HG02798 (cell line): Measurements from ENCODE around the gene KCNG1.

Source experiments
- ATAC-seq: cut with Tn5 transposase; IDR thresholded peaks from one replicate; pipeline ENCODE4 v1.9.1; 2021; ENCODE audit warnings: mild to moderate bottlenecking; ENCODE audit not compliant: unreplicated experiment, poor library complexity

Gene KCNG1

DNA sequence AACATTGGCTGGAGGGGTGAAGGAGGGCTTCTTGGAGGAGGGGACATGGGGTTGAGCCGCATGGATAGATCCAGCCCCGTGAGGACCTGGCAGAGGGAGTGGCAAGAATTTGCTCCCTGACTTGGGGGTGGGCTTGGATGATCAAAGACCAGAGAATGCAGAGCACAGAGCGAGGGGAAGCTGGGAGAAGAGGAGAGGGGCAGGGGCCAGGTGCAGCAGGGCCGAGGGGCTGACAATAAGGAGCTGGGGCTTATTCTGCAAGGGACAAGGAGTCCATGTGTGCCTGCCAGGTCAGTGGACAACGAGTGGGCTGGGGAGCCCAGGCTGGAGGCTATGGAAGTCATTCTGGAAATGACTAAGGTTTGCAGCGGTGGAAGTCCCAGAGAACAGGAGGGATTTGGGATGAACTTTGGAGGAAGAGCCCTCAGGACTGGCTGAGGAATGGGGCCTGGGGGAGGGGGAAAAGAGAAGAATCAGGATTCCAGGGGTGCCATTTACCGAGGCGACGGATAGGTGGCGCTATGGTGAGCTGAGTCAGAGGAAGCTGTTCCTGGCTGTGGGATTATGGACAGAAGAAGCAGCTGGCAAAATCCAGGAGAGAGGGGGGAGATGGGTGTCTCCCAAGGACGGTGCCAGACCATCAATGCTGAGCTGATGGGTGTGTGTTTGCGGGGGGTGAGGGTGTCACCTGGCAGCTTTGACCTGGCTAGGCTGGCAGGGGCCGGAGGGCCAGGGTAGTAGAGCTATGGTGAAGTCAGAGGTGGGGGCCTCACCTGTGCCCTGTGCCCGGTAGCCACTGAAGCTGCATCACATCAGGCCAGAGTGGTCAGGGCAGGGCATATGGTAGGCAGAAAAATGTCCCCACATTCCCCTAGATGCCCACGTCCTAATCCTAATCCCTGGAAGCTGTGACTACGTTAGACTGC, 7.8 kb downstream of the KCNG1 start:
- ATAC-seq: no peak

- no peak for ATAC-seq
Measured at GRCh38 chr20:51013577-51014330, 9.2 kb downstream of the KCNG1 start.

- no peak for ATAC-seq
Measured at GRCh38 chr20:51012357-51012756, 10.6 kb downstream of the KCNG1 start.

DNA sequence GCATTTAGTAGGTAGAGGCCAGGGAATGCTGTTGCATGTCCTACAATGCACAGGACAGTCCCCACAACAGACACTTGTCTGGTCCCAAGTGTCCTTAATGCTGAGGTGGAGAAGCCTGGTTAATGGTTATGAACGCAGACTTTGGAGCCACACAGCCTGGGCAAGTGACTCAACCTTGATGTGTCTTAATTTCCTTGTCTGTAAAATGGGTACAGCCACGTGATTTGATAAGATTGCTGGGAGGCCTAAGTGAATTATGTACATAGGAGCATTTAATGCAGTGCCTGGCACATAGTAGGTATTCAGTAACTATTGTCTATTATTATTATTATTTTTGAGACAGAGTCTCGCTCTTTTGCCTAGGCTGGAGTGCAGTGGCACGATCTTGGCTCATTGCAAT, 11.4 kb downstream of the KCNG1 start:
- ATAC-seq: no peak

DNA sequence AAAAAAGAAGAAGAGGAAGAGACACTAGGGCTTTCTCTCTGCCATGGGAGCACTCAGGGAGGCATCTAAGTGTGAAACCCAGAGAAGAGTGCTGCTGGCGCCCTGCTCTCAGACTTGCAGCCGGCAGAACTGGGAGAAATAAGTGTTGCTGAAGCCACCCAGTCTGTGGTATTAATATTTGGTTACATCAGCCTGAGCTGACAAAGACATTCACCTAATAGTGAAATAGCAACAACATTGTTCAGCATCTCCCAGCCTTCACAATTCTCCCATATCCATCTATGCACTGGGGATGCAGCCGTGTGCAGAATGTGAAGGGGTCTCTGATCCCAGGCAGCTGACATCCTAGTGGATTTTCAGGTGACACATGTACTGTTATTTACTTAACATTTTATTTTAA, 12.0 kb downstream of the KCNG1 start:
- no peak for ATAC-seq

DNA sequence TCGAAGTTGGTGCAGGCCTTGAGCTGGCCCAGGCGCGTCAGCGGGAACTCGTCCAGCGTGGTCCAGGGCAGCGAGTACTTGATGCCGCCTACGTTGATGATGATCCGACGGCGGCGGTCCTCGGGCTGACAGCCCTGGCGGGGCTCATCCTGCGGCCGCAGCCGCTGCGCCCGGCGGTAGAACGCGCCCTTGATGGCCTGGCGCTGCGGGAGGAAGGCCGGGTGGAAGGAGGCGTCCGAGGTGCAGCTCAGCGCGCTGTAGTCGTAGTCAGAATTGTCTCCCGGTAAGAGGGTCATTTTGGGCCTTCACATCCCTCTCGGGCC, 12.9 kb downstream of the KCNG1 start:
- ATAC-seq: no peak

DNA sequence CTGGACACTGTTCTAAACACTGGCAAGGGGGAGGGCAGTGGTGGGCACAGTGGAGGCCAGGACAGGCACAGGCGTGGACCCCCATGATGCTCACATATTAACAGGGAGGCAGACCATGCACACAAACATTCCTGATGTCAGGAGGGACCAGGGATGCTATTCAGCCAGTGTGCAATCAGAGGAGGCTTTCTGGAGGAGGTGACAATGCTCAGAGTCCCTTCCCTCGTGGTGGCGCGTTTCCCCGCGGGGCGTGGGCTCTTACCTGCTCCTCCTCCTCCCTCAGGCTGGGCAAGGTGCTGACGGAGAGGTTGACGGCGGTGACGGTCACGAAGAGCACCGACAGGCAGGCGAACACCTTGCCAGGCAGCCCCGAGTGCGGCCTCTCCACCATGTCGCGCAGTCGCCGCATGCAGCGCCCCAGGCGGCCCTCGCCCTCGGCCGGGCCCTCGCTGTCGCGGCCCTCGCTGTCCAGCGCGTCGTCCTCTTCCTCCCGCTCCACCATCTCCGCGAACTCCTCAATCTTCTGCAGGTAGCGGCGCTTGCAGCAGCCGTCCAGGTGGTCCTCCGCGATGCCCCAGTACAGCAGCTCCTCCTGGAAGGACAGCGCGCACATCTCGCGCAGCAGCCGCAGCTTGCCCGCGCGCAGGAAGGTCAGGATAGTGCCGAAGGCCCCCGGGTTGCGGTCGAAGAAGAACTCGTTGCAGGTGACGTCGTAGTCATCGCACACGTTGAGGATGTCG, 13.4 kb downstream of the KCNG1 start:
- no peak for ATAC-seq

DNA sequence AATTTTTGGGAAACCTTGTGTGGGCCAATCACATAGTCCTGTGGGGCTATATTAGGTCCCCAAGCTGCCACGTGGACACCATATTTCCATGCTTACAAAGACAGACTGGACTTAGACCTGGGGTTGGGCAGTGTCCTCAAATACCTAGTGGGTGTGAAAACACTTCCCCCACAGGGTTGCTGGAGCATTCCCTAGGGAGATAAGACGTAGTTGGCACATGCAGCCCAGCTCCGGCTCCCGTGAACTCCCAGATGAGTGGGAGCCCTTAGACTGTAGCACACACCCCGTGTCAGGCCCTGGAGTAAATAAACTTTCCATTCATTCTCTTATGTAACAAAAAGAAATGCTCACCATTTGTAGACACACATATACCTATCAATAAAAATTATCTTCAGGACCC, 14.2 kb downstream of the KCNG1 start:
- no peak for ATAC-seq

DNA sequence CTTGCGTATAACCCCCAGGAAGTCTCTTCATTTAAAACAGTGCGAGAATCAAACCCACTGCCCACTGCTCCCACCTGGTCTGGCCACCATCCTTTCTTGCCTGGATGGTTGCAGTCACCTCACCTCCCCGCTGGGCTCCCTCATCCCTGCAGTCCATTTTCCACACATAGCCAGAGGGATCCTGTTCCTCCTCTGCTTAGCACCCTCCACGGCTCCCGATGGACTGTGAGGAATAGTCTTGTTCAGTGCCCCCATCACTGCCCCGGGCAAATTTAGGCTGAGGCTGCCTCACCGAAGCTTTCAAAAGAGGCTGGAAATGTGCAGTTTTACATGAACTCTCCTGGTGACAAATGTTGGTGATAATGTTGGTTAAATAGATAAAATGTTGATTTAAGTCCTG, 17.7 kb downstream of the KCNG1 start:
- no peak for ATAC-seq

- ATAC-seq: no peak
Measured at GRCh38 chr20:51004781-51005180, 18.1 kb downstream of the KCNG1 start.

DNA sequence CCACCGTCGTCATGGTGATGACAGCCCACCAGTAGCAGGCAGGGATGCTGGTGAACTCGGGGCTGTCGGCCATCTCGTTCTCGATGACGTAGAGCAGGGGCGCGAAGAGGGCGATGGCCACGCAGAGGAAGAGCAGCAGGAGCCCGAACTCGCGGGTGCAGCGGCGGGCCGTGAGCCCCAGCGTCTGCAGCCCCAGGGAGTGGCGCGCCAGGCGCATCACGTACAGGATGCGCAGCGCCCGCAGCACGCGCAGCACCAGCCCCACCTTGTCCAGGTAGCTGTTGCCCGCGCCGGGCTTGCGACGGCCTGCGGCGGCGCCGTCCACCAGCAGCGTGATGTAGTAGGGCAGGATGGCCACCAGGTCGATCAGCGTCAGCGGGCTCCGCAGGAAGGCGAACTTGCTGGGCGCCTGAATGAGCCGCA, 18.6 kb downstream of the KCNG1 start:
- no peak for ATAC-seq

- ATAC-seq: no peak
Measured at GRCh38 chr20:51003753-51004152, 19.2 kb downstream of the KCNG1 start.

DNA sequence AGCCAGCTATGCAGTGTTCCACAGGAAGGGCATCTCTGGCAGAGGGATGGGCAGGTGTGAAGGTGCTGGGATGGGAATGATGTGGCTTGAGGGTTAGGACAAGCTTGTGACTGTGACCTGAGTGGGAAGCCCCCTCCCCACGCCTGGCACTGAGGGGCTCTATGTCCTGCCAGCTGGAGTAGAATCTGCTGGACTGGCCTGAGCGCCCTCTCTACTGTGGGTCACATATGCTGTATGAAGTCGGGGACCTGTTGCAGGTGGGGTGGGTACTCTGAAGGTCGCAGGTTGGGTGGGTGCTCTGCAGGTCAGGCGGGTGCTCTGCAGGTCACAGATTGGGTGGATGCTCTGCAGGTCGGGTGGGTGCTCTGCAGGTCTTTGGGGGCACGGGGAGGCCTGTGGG, 20.3 kb downstream of the KCNG1 start:
- ATAC-seq: no peak

DNA sequence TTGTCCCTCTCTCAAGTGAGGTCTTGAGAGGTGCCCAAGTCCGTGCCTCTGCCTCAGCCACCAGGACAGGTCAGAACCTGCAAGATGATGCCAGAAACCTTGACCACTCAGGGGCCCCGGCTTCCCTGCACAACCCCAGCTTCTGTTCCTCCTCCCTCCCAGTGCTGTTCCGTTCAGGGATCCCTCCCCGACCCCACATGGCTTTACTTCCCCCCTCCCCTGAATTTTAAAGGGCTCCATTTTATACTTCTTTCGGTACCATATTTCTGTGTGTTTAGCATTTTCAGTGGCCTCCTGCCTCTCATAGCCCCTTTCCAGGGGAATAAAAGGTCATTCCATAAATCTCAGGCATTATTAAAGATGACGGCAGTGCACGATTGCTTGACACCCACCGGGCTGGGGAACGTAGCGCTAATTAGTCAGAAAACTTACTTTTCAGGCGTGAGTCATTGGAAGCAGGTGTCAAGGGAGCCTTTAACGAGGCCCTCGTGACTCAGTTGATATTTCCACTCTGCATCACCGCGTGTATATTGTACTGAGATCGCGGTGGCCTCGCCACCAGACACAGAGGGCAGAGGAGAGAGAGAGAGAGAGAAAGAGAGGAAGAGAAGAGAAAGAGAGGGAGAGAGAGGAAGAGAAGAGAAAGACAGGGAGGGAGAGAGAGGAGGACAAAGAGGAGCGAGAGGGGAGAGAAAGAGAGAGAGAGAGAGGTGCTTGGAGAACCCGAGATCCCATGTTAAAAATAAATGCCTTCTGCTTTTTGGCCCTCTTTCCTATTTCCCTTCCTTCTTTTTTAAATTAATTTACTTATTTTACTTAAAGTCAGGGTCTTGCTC, 21.3 kb downstream of the KCNG1 start:
- no peak for ATAC-seq

DNA sequence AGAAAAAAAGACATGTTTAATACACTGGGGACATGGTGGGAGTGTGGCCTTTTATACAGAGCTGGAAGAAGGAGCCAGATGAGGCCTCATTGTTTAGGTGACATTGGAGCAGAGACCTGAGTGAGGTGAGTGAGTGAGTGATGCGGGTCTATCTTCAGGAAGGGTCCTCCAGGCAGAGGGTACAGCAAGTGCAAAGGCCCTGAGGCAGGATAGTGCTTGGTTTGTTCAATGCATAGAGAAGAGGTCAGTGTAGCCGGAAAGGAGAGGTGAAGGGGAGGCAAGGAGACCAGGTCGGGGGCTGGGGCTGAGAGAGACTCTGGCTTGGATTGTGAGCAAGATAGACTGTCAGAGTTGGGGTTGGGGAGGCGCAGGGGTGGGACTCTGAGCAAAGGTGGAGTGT, 23.6 kb downstream of the KCNG1 start:
- ATAC-seq: no peak

GRCh38 chr20:50996901-50997865, 25.7 kb downstream of the KCNG1 start:
- no peak for ATAC-seq

- no peak for ATAC-seq
Measured at GRCh38 chr20:50995506-50995905, 27.4 kb downstream of the KCNG1 start.

GRCh38 chr20:50993876-50994275, 29.0 kb downstream of the KCNG1 start:
- ATAC-seq: no peak
